LHCN-M2 (cell line): ENCODE data around the gene PPARG. TPM values are rescaled to one million over a fixed set of nuclear protein-coding genes. Genes with fewer than 3 reads are reported as not detected.
A peak's percentile ranks its signal among the peaks of the same experiment; 100 is the strongest.
"Not testable (repeated sequence)": the region's sequence is repeated elsewhere in the genome, so short reads cannot be mapped to it uniquely, and the experiment has no call there.

Experiments used
- DNase-seq: peaks from one replicate; pipeline ENCODE4 v3.0.0-alpha.2; 2012; ENCODE audit warnings: low read depth
- total RNA-seq: library from RNA; depleted of rRNA; stranded (reverse); fragments of >200 nt; gene quantifications from 2 replicates; pipeline ENCODE4 v1.2.3, GENCODE V29; 2014

Gene PPARG
- total RNA-seq, 1 experiment from 2014 or later, result 8.8 TPM

GRCh38 chr3:12379640-12380429, 91.0 kb downstream of the PPARG start:
- no peak for DNase-seq

- DNase-seq, result no peak
These were observed 91.6 kb downstream of the PPARG start for GRCh38 chr3:12380461-12380860.

GRCh38 chr3:12381199-12381598, 92.3 kb downstream of the PPARG start:
- DNase-seq, result no peak

- DNase-seq, result no peak
These were observed 94.3 kb downstream of the PPARG start for GRCh38 chr3:12383218-12383617.

GRCh38 chr3:12384451-12385233, 95.8 kb downstream of the PPARG start:
- no peak for DNase-seq

GRCh38 chr3:12386514-12387291, 97.8 kb downstream of the PPARG start:
- not testable (repeated sequence) for DNase-seq

- no peak for DNase-seq
These were observed 99.3 kb downstream of the PPARG start for GRCh38 chr3:12388185-12388584.

- DNase-seq, result no peak
These were observed 103.4 kb downstream of the PPARG start for GRCh38 chr3:12392101-12392878.

GRCh38 chr3:12393894-12394293, 105.0 kb downstream of the PPARG start:
- DNase-seq, result peak; percentile 63

- no peak for DNase-seq
These were observed 105.8 kb downstream of the PPARG start for GRCh38 chr3:12394569-12395271.

- no peak for DNase-seq
These were observed 106.6 kb downstream of the PPARG start for GRCh38 chr3:12395349-12396012.

GRCh38 chr3:12396471-12396870, 107.6 kb downstream of the PPARG start:
- DNase-seq, result no peak

GRCh38 chr3:12399226-12399625, 110.4 kb downstream of the PPARG start:
- no peak for DNase-seq

- DNase-seq, result peak; percentile 76
These were observed 111.8 kb downstream of the PPARG start for GRCh38 chr3:12400616-12401194.

- no peak for DNase-seq
These were observed 112.3 kb downstream of the PPARG start for GRCh38 chr3:12401208-12401607.

- DNase-seq, result peak; percentile 99
These were observed 116.8 kb downstream of the PPARG start for GRCh38 chr3:12405432-12406272.

GRCh38 chr3:12408984-12409683, 120.3 kb downstream of the PPARG start:
- no peak for DNase-seq
